NCI-H1417 (cell line): ENCODE measurements around the gene CAPN12.
"Not testable (repeated sequence)": the region's sequence is repeated elsewhere in the genome, so short reads cannot be mapped to it uniquely, and the experiment has no call there.

Source experiments
- DNase-seq, 3 experiments: peaks; one replicate each; lab custom pipeline; 2025; lab: John Stamatoyannopoulos, UW

The CAPN12 gene

DNA sequence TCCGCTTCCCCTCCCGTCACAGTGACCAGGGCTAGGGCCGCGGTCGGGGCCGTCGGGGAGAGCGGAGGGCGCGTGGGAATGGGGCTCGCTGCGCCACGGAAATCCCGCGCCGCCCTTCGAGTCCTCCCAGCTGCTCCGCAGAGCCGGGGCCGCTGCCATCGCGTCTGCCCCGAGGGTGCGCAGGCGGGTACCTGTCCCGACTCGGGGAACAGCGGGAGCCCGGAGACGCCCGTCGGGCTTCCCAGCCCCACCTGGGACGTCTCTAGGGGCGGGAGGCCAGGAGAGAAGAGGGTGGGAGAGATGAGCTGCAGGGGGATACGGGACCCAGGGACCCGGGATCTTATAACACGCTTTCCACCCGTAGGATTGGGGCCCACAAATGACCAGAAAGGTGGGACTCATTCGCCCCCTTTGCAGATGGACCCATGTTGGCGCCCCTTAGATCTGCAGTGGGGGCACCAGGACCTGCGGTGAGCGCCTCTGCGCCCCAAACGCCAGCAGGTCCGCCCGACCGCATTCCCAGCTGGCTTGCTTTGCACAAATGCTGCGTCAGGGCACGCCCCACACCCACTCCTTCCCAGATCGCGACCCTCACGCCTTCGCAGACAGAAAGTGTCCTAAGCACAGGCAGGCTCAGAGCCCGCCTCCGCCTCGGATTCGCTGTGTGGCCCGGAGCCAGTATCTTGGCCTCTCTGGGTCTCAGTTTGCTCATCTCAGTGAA is 26.1 kb upstream of the CAPN12 start:
- DNase-seq, result not testable (repeated sequence)

GRCh38 chr19:38769635-38770211 is 25.4 kb upstream of the CAPN12 start:
- peak in 1 of 3 experiments; percentile 27 for DNase-seq

DNA sequence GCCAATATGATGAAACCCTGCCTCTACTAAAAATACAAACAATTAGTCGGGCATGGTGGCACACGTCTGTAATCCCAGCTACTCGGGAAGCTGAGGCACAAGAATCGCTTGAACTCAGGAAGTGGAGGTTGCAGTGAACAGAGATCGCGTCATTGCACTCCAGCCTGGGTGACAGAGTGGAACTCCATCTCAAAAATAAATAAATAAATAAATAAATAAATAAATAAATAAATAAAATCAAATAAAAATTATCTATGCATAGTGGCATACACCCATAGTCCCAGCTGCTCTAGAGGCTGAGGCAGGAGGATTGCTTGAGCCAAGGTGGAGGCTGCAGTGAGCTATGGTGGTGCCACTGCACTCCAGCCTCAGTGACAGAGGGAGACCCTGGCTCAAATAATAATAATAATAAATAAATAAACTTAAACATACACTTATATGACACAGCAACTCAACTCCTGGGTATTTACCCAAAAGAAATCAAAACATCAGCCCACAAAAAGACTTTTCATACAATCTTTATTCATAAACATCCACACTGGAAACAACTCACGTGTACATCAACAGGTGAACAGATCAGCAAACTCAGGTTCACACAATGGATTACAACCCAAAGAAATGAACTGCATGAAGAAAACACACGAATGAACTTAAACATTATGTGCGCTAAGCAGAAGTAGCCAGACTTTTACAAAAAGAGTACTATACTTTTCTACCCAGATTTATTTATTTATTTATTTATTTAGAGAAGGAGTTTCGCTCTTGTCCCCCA is 22.2 kb upstream of the CAPN12 start:
- DNase-seq, result no peak

GRCh38 chr19:38765214-38765613 is 20.9 kb upstream of the CAPN12 start:
- DNase-seq, result no peak

DNA sequence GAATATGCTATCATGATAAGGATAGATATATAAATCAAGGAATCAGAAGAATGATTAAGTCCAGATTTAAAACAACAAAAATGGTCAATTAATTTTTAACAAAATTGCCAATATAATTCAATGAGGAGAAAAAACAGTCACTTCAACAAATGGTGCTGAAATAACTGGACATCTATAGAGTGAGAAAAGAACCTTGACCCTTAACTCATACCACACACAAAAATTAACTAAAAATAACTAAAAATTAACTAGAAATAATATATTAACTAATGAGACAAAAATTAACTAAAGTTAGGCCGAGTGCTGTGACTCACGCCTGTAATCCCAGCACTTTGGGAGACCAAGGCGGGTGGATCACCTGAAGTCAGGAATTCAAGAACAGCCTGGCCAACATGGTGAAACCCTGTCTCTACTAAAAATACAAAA is 19.5 kb upstream of the CAPN12 start:
- DNase-seq, result no peak

- not testable (repeated sequence) for DNase-seq
Measured at GRCh38 chr19:38761884-38762389, 17.7 kb upstream of the CAPN12 start.

- DNase-seq, result not testable (repeated sequence)
Measured at GRCh38 chr19:38760805-38761517, 16.7 kb upstream of the CAPN12 start.

DNA sequence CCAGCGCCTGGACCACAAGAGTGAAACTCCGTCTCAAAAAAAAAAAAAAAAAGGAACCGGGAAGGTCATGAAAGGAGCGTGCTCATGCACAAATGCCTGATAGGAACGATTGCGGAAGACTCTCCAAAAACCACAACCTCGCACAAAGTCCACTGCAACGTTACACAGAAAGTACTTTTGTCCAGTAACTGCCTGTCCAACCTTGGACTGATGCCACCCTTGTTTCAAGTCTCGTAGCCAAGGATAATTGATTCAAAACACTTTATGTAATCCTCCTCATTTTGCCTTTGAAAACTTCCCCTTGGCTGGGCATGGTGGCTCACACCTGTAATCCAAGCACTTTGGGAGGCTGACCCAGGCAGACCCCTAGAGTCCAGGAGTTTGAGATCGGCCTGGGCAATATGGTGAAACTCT is 15.3 kb upstream of the CAPN12 start:
- no peak for DNase-seq

GRCh38 chr19:38754196-38754595 is 9.9 kb upstream of the CAPN12 start:
- DNase-seq, result not testable (repeated sequence)

GRCh38 chr19:38753783-38754182 is 9.5 kb upstream of the CAPN12 start:
- not testable (repeated sequence) for DNase-seq

GRCh38 chr19:38745316-38745715 is 1.0 kb upstream of the CAPN12 start:
- DNase-seq, result no peak

- no peak for DNase-seq
Measured at GRCh38 chr19:38744874-38745273, 600 bp upstream of the CAPN12 start.

DNA sequence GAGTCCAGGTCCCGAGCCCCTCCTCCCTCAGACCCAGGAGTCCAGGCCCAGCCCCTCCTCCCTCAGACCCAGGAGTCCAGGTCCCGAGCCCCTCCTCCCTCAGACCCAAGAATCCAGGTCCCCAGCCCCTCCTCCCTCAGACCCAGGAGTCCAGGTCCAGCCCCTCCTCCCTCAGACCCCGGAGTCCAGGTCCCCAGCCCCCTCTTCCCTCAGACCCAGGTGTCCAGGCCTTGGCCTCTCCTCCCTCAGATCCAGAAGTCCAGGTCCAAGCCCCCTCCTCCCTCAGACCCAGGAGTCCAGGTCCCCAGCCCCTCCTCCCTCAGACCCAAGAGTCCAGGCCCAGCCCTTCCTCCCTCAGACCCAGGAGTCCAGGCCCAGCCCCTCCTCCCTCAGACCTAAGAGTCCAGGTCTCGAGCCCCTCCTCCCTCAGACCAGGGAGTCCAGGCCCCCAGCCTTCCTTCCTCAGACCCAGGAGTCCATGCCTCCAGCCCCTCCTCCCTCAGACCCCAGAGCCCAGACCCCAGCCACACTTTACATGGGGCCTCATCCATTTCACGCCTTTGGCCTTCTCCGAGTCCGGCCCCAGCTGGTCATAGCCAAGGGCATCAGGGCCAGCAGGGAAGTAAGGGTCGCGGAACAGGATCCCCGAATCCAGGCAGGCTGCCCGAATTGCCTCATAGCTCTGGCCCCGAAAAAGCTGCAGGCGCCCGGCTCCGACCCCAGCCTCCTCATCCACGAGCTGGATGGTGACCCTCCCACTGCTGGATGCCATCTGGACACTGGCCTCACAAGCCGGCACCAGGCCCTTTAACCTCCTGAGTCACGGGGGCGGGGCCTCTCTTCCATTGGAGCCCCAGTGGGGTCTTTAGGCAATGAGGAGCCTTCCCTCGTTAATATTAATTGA is 628 bp downstream of the CAPN12 start:
- no peak for DNase-seq

DNA sequence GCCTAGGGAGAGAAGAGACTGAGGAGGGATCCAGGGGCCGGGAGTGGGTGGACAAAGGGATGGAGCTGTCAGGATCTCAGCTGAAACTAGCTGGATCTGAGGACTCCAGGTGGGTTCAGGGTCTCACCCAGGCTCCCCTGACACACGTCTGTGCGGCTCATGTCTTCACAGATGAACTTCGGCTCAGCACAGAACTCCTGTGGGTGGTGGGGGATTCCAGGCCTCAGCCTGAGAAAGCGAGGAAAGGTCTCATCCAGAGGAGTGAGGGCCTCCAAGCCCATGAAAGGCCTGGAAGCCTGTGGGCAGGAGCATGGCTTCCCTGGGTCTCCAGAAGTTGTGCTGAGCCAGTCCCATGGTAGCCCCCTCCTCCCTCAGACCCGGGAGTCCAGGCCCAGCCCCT is 1.4 kb downstream of the CAPN12 start:
- DNase-seq, result no peak

DNA sequence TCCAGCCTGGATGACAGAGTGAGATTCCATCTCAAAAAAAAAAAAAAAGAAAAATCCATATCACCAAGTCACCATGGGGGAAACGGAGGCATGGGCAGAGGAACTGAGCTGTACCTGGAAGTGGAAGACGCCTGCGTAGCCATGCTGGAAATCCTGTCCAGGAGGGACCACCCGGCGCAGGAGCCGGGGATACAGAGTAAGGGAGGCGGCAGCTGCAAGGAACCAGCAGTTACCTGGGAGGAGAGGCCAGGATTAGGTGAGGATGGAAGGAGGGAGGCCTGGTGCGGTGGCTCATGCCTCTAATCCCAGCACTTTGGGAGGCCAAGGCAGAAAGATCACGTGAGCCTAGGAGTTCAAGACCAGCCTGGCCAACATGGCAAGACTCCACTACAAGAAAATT is 2.0 kb downstream of the CAPN12 start:
- no peak for DNase-seq

GRCh38 chr19:38741670-38742069 is 2.6 kb downstream of the CAPN12 start:
- DNase-seq, result no peak

GRCh38 chr19:38740932-38741331 is 3.3 kb downstream of the CAPN12 start:
- DNase-seq, result no peak

DNA sequence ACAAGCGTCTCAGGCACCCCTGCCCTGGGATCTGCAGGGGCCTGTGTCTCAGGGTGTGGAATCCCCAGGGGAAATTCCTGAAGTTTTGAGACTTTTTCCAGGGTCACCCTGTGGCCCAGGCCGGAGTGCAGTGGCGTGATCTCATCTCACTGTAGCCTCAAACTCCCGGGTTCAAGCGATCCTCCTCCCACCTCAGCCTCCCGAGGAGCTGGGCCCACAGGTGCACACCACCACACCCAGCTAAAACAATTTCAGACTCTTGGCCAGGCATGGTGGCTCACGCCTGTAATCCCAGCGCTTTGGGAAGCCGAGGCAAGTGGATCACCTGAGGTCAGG is 4.0 kb downstream of the CAPN12 start:
- DNase-seq, result no peak

DNA sequence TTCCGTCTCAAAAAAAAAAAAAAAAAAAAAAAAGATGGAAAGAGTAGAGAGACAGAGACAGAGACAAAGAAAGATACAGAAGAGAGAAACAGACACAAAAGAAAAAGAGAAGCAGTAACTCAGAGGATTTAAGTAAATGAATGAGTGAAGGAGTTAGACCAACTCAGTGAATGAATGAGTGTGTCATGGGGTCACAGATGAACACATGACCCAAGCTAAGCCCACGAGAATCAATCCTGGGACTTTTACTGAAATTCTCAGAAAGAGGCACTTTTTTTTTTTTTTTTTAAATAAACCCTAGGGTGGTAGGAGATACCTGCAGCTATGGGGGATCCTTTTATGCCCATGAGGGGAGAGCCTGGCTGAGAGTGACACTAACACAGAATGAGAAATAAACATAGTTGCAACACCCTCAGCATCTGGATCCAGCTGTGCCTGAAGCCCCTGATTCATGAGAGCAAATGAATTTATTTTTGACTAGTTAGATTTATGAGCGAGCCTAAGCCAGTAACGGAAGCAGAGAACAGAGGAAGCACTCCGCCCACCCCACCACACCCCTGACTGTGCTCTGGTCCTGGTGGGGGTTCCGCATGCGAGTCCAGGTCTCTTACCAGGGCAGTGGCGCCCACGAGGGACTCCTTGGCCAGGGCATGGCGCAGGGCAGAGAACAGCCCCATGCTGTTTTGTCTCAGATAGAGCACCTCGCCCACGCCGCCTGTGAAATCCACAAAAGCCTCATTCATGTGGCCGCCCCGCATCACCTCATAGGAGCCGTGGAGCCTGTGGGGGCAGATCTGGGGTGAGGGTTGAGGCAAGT is 4.6 kb downstream of the CAPN12 start:
- no peak for DNase-seq
